WI38 (cell line): ENCODE measurements around the gene ELMO1.

Experiments
- H3K4me3 ChIP-seq: 2 replicates; pipeline ENCODE4 v1.5.1; 2011; ENCODE audit warnings: low read depth, mild to moderate bottlenecking, control low read depth, low read length
- CTCF ChIP-seq: IDR thresholded peaks from 2 replicates; pipeline ENCODE4 v1.5.1; 2012; ENCODE audit warnings: low read depth, mild to moderate bottlenecking, control low read depth, low read length

ELMO1 gene

GRCh38 chr7:37346761-37347160, 101.9 kb downstream of the ELMO1 start:
- H3K4me3 ChIP-seq, result no peak overlapping the region
- TF ChIP-seq CTCF, result no peak

GRCh38 chr7:37344886-37345579, 103.6 kb downstream of the ELMO1 start:
- TF ChIP-seq CTCF, result no peak
- H3K4me3 ChIP-seq, result no peak overlapping the region

GRCh38 chr7:37342688-37343471, 105.8 kb downstream of the ELMO1 start:
- no peak for TF ChIP-seq CTCF
- H3K4me3 ChIP-seq, result no peak overlapping the region

- no peak overlapping the region for H3K4me3 ChIP-seq
These were observed 106.4 kb downstream of the ELMO1 start for GRCh38 chr7:37342176-37342687.

GRCh38 chr7:37341033-37341630, 107.5 kb downstream of the ELMO1 start:
- H3K4me3 ChIP-seq, result no peak overlapping the region
- no peak for TF ChIP-seq CTCF

More at GRCh38 chr7:37342176-37342687, 106.4 kb downstream of the ELMO1 start:
- TF ChIP-seq CTCF, result no peak

GRCh38 chr7:37338966-37339365, 109.7 kb downstream of the ELMO1 start:
- TF ChIP-seq CTCF, result no peak
- no peak overlapping the region for H3K4me3 ChIP-seq
